HEK293 (cell line): ENCODE data around the gene SPIB.
A peak's percentile ranks its signal among the peaks of the same experiment; 100 is the strongest.

Source experiments
- KLF1 ChIP-seq: fragments of 450-650 bp; formaldehyde crosslinking; IDR thresholded peaks from 2 replicates; pipeline ENCODE4 v1.5.1; 2016; ENCODE audit warnings: missing biosample characterization, missing genetic modification characterization
- KLF17 ChIP-seq: fragments of 450-650 bp; formaldehyde crosslinking; IDR thresholded peaks from 2 replicates; pipeline ENCODE4 v1.5.1; 2016; ENCODE audit warnings: missing biosample characterization, missing genetic modification characterization
- PRDM4 ChIP-seq: fragments of 450-650 bp; formaldehyde crosslinking; IDR thresholded peaks from 2 replicates; pipeline ENCODE4 v1.5.1; 2017; ENCODE audit warnings: missing biosample characterization, missing genetic modification characterization
- SETDB1 ChIP-seq: IDR thresholded peaks from one replicate; pipeline ENCODE4 v1.6.1; 2017; ENCODE audit warnings: mild to moderate bottlenecking, low read length, moderate library complexity, mixed read lengths; ENCODE audit not compliant: insufficient read length
- TSHZ1 ChIP-seq: fragments of 450-650 bp; formaldehyde crosslinking; IDR thresholded peaks from 2 replicates; pipeline ENCODE4 v1.5.1; 2016; ENCODE audit warnings: missing biosample characterization, missing genetic modification characterization, borderline replicate concordance
- ZBTB21 ChIP-seq: fragments of 450-650 bp; formaldehyde crosslinking; IDR thresholded peaks from 2 replicates; pipeline ENCODE4 v1.5.1; 2017; ENCODE audit warnings: missing biosample characterization, missing genetic modification characterization
- ZBTB48 ChIP-seq: fragments of 450-650 bp; formaldehyde crosslinking; IDR thresholded peaks from 2 replicates; pipeline ENCODE4 v1.5.1; 2016; ENCODE audit warnings: missing biosample characterization, missing genetic modification characterization
- ZNF341 ChIP-seq: fragments of 450-650 bp; formaldehyde crosslinking; IDR thresholded peaks from 2 replicates; pipeline ENCODE4; 2016; ENCODE audit warnings: low read depth, missing biosample characterization, missing genetic modification characterization
- ZNF391 ChIP-seq: fragments of 450-650 bp; formaldehyde crosslinking; IDR thresholded peaks from 2 replicates; pipeline ENCODE4 v1.5.1; 2016; ENCODE audit warnings: low read depth, missing biosample characterization, missing genetic modification characterization, borderline replicate concordance
- ZNF433 ChIP-seq: fragments of 450-650 bp; formaldehyde crosslinking; IDR thresholded peaks from 2 replicates; pipeline ENCODE4 v1.5.1; 2016; ENCODE audit warnings: missing biosample characterization, missing genetic modification characterization, low read depth
- ZNF501 ChIP-seq: fragments of 450-650 bp; formaldehyde crosslinking; IDR thresholded peaks from 2 replicates; pipeline ENCODE4 v1.5.1; 2016; ENCODE audit warnings: missing biosample characterization, missing genetic modification characterization
- ZNF837 ChIP-seq: fragments of 450-650 bp; formaldehyde crosslinking; IDR thresholded peaks from 2 replicates; pipeline ENCODE4 v1.5.1; 2016; ENCODE audit warnings: missing biosample characterization, missing genetic modification characterization
- ZSCAN16 ChIP-seq: fragments of 450-650 bp; formaldehyde crosslinking; IDR thresholded peaks from 2 replicates; pipeline ENCODE4 v1.5.1; 2016; ENCODE audit warnings: missing biosample characterization, missing genetic modification characterization
- ZSCAN23 ChIP-seq: fragments of 450-650 bp; formaldehyde crosslinking; IDR thresholded peaks from 2 replicates; pipeline ENCODE4 v1.5.1; 2016; ENCODE audit warnings: missing biosample characterization, missing genetic modification characterization
- ZXDB ChIP-seq: fragments of 450-650 bp; formaldehyde crosslinking; IDR thresholded peaks from 2 replicates; pipeline ENCODE4 v1.5.1; 2016; ENCODE audit warnings: missing biosample characterization, missing genetic modification characterization
- TF ChIP-seq, protein P1 (sequence below): fragments of 450-650 bp; formaldehyde crosslinking; optimal IDR thresholded peaks from 2 replicates; pipeline ENCODE3; 2016; ENCODE audit warnings: missing biosample characterization, mild to moderate bottlenecking, missing genetic modification characterization
- TF ChIP-seq, protein P2 (sequence below): fragments of 450-650 bp; formaldehyde crosslinking; conservative IDR thresholded peaks from 2 replicates; pipeline ENCODE4 v1.5.1; 2016; ENCODE audit warnings: low read depth, missing biosample characterization, missing genetic modification characterization
- TF ChIP-seq, protein P3 (sequence below): fragments of 450-650 bp; formaldehyde crosslinking; IDR thresholded peaks from 2 replicates; pipeline ENCODE4 v1.5.1; 2016; ENCODE audit warnings: missing biosample characterization, missing genetic modification characterization, borderline replicate concordance
- TF ChIP-seq, protein P4 (sequence below): fragments of 450-650 bp; formaldehyde crosslinking; IDR thresholded peaks from 2 replicates; pipeline ENCODE4 v1.5.1; 2016; ENCODE audit warnings: missing biosample characterization, missing genetic modification characterization

Gene SPIB

GRCh38 chr19:50383852-50384684 is 34.7 kb upstream of the SPIB start, which contains the start of gene POLD1 (continued):
- TF ChIP-seq TSHZ1 (tag by site-specific recombination) (no peak), ZNF837 (tag by site-specific recombination) (no peak), ZBTB21 (peak; percentile 23; the same call in 1 of the 2 replicates), ZNF501 (tag by site-specific recombination) (peak; percentile 63), ZXDB (tag by site-specific recombination) (peak; percentile 100), ZSCAN16 (tag by site-specific recombination) (no peak), ZNF341 (tag by site-specific recombination) (peak; percentile 95), SETDB1 (no peak), KLF17 (tag by site-specific recombination) (peak; percentile 76; the same call in 1 of the 2 replicates), ZBTB48 (tag by site-specific recombination) (peak; percentile 92), PRDM4 (tag by site-specific recombination) (peak; percentile 61; the same call in 1 of the 2 replicates), ZNF391 (tag by site-specific recombination) (peak; percentile 88), ZSCAN23 (tag by site-specific recombination) (no peak), ZNF433 (tag by site-specific recombination) (no peak), KLF1 (peak; percentile 82)
- TF ChIP-seq, protein P1, sequence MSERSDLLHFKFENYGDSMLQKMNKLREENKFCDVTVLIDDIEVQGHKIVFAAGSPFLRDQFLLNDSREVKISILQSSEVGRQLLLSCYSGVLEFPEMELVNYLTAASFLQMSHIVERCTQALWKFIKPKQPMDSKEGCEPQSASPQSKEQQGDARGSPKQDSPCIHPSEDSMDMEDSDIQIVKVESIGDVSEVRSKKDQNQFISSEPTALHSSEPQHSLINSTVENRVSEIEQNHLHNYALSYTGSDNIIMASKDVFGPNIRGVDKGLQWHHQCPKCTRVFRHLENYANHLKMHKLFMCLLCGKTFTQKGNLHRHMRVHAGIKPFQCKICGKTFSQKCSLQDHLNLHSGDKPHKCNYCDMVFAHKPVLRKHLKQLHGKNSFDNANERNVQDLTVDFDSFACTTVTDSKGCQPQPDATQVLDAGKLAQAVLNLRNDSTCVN (tag by site-specific recombination) = peak; percentile 99
- TF ChIP-seq, protein P2, sequence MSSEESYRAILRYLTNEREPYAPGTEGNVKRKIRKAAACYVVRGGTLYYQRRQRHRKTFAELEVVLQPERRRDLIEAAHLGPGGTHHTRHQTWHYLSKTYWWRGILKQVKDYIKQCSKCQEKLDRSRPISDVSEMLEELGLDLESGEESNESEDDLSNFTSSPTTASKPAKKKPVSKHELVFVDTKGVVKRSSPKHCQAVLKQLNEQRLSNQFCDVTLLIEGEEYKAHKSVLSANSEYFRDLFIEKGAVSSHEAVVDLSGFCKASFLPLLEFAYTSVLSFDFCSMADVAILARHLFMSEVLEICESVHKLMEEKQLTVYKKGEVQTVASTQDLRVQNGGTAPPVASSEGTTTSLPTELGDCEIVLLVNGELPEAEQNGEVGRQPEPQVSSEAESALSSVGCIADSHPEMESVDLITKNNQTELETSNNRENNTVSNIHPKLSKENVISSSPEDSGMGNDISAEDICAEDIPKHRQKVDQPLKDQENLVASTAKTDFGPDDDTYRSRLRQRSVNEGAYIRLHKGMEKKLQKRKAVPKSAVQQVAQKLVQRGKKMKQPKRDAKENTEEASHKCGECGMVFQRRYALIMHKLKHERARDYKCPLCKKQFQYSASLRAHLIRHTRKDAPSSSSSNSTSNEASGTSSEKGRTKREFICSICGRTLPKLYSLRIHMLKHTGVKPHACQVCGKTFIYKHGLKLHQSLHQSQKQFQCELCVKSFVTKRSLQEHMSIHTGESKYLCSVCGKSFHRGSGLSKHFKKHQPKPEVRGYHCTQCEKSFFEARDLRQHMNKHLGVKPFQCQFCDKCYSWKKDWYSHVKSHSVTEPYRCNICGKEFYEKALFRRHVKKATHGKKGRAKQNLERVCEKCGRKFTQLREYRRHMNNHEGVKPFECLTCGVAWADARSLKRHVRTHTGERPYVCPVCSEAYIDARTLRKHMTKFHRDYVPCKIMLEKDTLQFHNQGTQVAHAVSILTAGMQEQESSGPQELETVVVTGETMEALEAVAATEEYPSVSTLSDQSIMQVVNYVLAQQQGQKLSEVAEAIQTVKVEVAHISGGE (tag by site-specific recombination) = peak; percentile 39
- TF ChIP-seq, protein P3, sequence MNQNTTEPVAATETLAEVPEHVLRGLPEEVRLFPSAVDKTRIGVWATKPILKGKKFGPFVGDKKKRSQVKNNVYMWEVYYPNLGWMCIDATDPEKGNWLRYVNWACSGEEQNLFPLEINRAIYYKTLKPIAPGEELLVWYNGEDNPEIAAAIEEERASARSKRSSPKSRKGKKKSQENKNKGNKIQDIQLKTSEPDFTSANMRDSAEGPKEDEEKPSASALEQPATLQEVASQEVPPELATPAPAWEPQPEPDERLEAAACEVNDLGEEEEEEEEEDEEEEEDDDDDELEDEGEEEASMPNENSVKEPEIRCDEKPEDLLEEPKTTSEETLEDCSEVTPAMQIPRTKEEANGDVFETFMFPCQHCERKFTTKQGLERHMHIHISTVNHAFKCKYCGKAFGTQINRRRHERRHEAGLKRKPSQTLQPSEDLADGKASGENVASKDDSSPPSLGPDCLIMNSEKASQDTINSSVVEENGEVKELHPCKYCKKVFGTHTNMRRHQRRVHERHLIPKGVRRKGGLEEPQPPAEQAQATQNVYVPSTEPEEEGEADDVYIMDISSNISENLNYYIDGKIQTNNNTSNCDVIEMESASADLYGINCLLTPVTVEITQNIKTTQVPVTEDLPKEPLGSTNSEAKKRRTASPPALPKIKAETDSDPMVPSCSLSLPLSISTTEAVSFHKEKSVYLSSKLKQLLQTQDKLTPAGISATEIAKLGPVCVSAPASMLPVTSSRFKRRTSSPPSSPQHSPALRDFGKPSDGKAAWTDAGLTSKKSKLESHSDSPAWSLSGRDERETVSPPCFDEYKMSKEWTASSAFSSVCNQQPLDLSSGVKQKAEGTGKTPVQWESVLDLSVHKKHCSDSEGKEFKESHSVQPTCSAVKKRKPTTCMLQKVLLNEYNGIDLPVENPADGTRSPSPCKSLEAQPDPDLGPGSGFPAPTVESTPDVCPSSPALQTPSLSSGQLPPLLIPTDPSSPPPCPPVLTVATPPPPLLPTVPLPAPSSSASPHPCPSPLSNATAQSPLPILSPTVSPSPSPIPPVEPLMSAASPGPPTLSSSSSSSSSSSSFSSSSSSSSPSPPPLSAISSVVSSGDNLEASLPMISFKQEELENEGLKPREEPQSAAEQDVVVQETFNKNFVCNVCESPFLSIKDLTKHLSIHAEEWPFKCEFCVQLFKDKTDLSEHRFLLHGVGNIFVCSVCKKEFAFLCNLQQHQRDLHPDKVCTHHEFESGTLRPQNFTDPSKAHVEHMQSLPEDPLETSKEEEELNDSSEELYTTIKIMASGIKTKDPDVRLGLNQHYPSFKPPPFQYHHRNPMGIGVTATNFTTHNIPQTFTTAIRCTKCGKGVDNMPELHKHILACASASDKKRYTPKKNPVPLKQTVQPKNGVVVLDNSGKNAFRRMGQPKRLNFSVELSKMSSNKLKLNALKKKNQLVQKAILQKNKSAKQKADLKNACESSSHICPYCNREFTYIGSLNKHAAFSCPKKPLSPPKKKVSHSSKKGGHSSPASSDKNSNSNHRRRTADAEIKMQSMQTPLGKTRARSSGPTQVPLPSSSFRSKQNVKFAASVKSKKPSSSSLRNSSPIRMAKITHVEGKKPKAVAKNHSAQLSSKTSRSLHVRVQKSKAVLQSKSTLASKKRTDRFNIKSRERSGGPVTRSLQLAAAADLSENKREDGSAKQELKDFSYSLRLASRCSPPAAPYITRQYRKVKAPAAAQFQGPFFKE = no peak
- TF ChIP-seq, protein P4, sequence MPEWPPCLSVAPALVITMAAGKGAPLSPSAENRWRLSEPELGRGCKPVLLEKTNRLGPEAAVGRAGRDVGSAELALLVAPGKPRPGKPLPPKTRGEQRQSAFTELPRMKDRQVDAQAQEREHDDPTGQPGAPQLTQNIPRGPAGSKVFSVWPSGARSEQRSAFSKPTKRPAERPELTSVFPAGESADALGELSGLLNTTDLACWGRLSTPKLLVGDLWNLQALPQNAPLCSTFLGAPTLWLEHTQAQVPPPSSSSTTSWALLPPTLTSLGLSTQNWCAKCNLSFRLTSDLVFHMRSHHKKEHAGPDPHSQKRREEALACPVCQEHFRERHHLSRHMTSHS = no peak
